ENCODE measurements around the gene TMA7B.
A peak's percentile ranks its signal among the peaks of the same experiment; 100 is the strongest.

TMA7B gene

DNA sequence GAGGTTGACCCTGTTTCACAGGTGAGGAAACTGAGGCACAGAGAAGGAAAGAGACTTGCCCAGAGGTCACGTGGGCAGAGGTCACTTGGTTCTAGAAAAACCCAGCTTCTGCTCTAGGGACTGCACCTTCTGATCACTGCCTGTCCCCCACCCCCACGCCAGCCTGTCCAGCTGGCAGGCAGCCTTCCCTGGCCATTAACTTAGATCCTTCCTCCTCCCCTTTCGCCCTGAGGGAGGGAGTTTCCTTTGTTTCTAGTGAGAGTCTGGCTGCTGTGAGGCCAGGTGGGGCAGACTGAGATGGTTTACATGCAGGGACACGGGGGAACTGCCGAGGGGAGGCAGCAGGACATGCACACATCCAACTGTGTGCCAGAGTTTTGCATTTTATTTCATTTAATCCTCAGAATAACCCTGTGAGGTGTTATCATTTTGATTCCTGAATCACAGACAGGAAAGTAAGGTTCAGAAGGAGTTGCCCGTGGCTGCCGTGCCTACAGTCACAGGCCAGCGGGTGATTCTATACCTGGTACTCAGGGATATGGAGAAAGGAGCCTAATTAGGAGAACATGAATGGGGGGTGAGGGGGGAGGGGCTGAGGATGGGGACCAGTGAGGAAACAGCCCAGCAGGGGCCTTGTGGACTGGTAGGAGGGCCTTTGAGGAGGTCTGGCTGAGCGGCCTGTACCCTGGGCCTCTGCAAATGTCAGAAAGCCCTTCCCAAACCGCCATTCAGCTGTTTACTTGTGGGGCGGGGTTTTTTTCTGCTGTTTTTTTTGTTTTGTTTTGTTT, 37.9 kb downstream of the TMA7B start:
- DNase-seq (ENCODE audit: low read depth in 3 of 3, low spot score in 1 of 3): no peak

DNA sequence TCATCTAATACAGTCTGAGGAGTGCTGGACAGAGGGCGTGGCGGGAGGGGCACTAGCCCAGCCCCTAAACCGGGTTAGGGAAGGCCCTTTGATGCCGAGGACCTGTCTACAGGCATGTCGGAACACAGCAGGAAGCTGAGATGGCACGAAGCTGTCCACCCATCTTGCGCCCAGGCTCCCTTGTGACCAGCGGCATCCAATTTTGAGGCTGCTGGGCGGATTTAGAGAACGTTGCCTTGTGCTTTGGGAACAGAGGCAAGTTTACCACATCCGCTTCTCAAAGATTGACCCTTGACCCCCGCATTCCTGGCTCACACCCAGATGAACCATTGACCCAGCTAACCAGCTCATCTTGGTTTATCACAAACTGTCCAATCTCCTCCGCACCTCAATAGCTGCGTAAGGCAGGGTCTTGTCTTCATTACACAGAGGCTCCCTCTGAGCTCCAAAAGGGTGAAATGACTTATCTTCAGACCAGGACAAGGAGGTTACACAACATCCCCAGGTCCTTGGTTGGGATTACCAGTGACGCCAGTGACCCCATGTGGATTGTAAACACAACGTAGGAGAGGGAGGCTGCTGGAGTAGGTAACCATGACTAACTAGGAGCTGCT, 39.1 kb downstream of the TMA7B start:
- no peak for DNase-seq (ENCODE audit: low read depth in 3 of 3, low spot score in 1 of 3)

DNA sequence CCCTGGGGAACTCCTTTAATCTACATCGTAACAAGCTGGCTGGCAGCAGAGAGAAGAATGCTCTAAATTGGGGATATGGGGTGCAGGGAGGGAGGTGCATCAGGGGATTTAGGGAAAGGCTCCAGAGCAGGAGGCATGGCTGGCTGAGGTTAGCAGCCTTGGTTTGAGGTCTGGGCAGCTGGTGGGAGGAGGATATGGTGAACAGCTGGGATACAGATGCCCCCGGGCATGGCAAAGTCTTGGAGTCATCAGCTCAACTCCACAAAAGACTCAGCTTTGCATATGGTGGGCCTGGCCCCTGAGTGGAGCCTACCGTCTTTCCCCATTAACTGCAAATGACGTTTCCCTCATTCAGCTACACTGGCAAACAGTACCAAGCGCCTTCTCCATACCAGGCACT, 40.0 kb downstream of the TMA7B start:
- no peak for DNase-seq (ENCODE audit: low read depth in 3 of 3, low spot score in 1 of 3)

DNA sequence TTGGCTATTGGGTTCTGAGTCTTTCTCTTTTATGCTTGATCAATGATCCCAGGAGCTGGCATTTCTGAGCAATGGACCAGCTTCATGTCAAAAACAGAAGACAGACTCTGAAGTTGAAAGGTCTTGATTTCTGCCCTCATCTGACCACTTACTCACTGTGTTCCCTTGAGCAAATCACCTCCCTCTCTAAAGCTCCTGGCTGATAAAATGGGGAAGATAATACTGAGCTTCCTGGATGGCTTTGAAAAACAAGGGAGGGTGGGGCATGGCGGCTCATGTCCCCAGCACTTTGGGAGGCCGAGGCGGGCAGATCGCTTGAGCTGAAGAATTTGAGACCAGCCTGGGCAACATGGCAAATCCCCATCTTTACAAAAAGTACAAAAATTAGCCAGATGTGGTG, 40.9 kb downstream of the TMA7B start:
- DNase-seq (ENCODE audit: low read depth in 3 of 3, low spot score in 1 of 3): no peak

DNA sequence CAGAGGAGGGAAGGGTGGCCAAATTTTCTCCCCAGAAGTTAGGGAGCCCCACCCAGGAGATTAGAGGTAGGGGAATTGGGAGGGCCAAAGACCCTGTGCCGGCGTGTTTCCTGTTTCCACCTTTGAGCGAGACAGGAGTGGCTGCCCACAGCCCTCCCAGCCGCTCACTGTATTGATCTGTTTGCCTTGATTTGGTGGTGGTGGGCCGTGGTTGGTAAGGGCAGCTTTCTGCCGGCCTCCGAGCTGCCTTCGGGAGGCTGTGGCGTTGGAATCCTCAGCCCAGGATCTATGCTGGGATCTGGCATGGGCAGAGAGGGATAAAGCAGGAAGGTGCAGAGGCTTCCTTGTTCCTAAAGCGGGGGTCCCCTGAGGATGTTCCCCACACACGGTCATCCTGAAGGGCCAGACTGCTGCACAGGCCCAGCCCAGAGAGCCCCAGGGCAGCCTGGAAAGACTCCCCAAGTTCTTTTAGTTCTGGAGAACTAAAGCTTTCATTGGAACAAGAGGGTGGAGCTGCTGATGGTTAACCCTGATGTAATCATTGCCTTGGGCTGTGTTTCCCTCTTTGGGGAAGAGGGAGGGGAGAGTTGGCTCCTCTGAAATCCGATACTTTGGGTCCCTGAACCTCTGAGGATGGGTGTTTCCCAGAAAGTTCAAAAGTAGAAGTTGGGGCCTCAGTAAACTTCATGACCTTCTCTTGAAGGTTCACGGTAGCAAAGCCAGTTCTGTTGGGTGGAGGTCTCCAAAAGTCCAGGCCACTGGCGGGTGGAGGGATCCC, 41.8 kb downstream of the TMA7B start:
- no peak for DNase-seq (ENCODE audit: low read depth in 3 of 3, low spot score in 1 of 3)

DNA sequence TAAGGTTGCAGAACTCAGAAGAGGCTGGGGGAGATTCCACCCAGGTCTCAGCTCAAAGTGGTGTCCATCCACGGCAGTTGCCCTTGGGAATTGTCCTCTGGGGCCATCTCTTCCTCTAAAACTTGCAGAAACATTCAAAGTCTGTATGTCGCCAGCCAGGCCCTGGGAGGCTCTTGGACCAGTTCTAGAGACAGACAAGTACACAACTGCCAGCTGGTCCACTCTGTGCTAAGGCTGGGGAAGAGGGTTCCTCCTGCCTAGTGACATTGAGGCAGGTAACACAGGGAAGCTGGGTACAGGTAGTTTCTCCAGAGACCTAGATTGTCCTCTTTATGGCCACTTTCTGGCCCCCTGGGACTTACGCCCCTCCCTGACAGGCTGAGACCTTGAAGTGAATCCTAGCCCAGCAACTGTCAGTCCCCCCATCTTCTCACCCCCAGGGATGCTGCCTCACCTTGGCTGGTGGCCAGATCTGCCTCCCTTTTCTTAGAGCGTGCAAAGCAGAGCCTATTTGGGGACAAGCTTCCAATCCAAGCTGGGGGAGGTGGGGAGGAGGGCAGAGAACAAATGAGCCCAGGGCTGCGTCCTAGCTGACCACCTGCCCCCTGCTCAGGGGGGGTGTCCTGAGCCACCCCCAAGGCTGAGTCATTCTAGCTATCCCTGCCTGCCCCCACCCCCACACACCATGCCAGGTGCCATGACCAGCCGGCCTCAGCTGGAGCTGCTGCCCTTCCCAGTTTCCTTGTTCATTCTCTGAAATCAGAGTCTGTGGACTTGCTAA, 42.9 kb downstream of the TMA7B start:
- DNase-seq (ENCODE audit: low read depth in 3 of 3, low spot score in 1 of 3): no peak

DNA sequence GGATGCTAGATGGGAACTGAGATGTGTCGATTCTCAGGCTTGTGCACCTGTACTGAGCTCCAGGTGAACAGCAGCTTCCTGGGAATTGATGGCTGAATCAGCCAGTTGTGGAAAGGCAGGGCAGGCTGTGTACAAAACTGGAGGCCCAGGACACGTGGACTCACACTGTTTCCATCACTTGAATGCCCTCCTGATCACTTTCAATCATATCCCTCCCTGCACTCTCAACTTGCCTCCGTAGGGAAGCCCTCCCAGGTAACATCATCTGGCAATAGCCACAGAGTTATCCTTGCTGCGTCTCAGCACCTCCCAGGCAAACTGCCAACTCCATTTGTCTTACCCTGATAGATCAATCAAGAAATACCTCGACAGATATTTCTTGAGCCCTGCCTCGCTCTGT, 44.6 kb downstream of the TMA7B start:
- no peak for DNase-seq (ENCODE audit: low read depth in 3 of 3, low spot score in 1 of 3)

DNA sequence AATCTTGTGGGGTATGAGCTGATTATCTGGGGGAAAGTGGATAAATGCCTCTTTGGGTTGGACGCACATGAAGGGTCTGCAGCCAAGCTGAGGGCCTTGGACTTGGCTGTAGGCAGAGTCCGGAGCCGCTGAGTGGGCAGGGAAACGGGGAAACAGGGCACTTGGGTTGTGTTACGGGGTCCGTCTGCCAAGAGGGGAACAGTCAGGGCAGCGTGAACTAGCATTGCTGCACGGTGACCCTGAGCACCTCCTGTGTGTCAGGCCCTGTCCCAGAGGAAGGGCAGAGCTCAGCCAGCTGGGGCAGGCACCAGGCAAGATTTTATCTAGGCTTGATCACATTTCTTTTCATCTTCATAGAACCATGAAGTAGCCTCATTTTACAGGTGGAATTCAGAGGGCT, 46.4 kb downstream of the TMA7B start:
- DNase-seq (ENCODE audit: low read depth in 3 of 3, low spot score in 1 of 3): no peak

DNA sequence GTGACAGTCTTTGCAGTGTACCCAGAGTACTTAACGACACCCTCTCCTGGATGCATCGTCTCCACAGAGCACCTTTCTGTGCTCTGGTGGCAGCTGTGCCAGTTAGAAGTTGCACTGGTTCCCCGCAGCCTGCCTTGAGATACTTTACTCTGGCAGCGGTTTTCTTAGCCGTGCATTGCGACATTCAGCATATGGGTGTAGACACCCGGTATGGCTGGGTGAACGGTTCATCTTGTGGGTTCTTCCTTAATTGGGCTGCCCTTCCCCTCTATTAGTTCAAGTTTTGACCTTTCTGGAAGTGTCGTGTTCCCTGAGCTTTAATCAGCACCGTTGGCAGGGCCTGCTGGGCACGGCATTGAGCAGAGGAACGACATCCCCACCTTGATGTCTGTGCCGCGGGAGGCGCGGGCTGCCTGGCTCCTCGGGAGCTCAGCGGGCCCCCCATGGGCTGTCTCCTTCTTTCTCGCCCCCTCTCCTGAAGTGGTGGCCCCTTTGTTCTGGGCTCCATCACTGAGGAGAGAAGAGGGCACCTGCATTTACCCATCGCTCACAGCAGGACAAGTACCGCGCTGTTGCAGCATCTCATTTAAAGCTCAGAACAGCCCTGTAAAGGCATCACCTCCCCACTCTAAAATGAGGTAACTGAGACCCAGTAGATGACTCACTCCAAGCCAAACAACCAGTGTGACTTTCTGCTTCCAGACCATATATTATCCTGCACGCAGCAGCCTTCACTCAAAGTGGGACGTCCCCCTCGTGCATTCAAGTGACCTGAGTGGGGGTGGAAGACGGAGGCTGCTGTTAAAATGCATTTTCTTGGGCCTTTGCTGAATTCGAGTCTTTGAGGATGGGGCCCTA, 47.9 kb downstream of the TMA7B start:
- DNase-seq (ENCODE audit: low read depth in 3 of 3, low spot score in 1 of 3): no peak

DNA sequence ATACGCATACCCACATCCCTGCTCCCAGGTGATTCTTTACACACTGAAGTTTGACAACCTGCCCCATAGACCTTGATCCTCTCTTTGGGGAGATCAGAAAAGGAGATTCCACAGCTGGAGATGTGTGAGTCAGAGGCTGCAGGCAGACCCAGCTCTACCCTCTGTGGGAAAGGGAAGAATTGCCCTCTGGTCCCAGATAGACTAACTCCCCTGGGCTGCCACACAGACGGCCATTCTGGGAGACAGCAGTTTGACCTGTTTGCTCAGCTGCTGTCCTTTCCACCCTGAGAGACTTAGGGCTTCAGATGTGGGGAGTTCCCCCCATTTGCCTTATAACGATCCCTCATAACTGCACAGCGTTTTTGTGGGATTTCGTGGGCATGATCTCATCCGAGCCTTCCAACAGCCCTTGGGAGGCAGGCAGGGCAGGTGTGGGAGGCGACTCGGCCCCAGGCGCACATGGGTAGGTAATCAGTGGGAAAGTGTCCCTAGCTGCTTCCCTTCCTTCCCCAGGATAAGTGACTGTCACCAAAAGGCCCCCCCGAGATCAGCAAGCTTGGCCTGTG, 48.6 kb downstream of the TMA7B start:
- no peak for DNase-seq (ENCODE audit: low read depth in 3 of 3, low spot score in 1 of 3)

DNA sequence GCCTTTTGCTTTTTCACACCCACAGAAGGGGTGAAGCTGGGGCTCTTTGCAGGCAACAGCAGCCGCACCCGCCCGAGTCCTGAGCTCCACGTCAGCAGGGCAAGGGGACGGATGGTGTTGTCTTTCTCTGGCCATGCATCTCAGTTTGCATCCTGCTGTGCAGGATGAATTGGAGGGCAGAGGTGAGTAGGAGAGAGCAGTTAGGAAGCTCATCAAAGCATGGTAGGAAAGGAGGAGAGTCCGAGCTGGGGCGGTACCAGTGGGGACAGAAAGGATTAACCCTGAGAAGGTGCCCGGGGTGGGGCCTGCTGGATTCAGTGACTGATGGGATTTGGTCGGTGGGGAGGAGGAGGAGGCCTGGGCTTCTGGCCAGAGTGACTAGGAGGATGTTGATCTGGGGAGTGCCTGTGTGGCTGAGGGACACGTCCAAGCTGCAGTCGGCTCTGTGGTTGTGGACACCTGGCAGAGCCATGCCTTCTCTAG, 49.1 kb downstream of the TMA7B start:
- no peak for DNase-seq (ENCODE audit: low read depth in 3 of 3, low spot score in 1 of 3)

DNA sequence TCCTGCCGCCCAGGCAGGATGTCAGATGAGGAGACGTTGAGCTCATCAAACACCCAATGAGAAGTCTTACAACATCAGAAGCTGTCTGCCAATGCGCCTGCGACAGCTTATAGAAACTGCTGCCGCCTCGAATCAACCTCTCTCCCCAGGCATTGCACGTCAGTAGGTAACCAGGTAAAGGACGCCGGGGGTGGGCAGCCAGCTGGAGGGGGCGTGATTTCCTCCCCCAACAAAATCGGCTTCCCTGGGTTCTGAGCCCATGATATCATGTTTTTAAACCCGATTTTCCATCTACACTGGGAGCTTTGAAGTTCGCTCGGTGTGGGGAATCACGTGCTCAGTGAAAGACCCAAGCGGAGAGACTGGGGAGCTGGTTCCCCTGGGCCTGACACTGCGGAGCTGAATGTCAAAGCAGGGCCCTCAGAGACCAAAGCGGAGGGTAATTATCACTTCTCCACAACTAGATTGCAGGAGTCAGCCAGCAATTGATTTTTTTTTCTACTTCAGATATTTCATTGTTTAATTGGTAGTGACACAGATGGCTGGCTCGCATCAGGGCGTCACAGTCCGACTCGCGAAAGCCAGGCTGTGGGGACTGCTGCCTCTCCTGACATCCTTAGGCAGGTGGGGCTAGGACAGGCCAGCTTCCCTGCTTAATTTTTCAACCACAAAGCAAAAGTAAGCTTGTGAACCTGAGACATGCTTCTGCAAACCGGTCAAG, 49.9 kb downstream of the TMA7B start:
- DNase-seq (ENCODE audit: low read depth in 3 of 3, low spot score in 1 of 3): peak in 1 of 3 donors; percentile 5

DNA sequence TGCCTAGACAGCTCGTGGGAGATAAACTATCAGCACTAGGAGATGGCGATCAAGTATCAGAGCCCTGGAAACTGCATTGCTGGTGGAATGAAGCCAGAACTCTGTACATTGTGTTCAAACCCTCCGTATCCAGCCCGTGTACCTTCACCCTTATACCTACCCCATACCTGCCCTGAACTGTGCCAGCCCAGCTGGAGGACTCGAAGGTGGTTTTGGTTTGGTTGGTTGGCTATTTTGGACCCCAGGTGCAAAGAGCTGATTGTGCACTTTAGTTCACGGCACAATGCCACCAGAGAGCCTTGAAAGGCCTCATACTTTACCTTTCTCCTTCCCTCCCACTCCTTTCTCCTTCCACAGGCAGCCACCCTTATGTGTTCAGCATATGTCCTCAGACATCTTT, 50.5 kb downstream of the TMA7B start:
- DNase-seq (ENCODE audit: low read depth in 3 of 3, low spot score in 1 of 3): no peak
